SK-N-SH (cell line): Measurements from ENCODE around the gene ENTHD1.

ENCODE experiments used
- FOXJ3 ChIP-seq: sonication (generic); formaldehyde crosslinking; IDR thresholded peaks from 2 replicates; pipeline ENCODE4 v1.5.1; 2020; ENCODE audit warnings: mild to moderate bottlenecking, missing genetic modification reagents
- JUND ChIP-seq: IDR thresholded peaks from 2 replicates; pipeline ENCODE4 v1.4.0; 2012
- NRF1 ChIP-seq: IDR thresholded peaks from 2 replicates; pipeline ENCODE4 v1.6.1; 2012; ENCODE audit warnings: low read depth, mild to moderate bottlenecking, low read length
- POLR2AphosphoS5 ChIP-seq: IDR thresholded peaks from 2 replicates; pipeline ENCODE4 v1.6.1; 2012; ENCODE audit warnings: low read depth, low read length
- SIN3A ChIP-seq: IDR thresholded peaks from 2 replicates; pipeline ENCODE4 v1.6.1; 2012; ENCODE audit warnings: low read depth, mild to moderate bottlenecking, low read length, moderate library complexity, borderline replicate concordance
- TAF1 ChIP-seq: IDR thresholded peaks from 2 replicates; pipeline ENCODE4 v1.6.1; 2012; ENCODE audit warnings: low read depth, mild to moderate bottlenecking, low read length, moderate library complexity, borderline replicate concordance
- TF ChIP-seq, protein P1 (sequence below): IDR thresholded peaks from 2 replicates; pipeline ENCODE4 v1.6.1; 2012; ENCODE audit warnings: mild to moderate bottlenecking, low read depth, low read length, moderate library complexity
- TF ChIP-seq, protein P2 (sequence below): fragments of 200-600 bp; sonication (generic); IDR thresholded peaks from 2 replicates; pipeline ENCODE4 v1.6.1; 2017; ENCODE audit warnings: antibody characterized with exemption, mild to moderate bottlenecking, moderate library complexity
- TF ChIP-seq, protein P3 (sequence below): IDR thresholded peaks from 2 replicates; pipeline ENCODE4 v1.4.0; 2012; ENCODE audit warnings: low read depth

DNA sequence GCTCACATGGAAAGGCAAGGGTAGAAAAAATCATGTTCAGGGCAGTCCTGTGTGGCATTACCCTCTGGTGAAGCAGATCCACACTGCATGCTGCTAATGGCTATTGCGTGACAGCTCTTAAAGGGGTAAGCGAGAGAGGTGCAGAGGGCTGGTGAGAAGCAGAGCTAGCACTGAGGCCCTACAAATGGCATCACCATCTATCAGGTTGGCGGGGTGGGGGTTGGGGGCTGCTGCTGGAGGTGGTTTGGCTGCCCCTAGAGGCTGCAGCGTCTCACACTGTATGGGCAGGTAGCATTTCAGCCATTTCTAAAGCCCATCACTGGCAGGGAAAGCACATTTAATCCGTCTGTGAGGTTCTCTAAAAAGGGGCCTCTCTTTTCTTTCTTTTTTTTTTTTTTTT is 49.8 kb upstream of the ENTHD1 start:
- TF ChIP-seq, protein P1, sequence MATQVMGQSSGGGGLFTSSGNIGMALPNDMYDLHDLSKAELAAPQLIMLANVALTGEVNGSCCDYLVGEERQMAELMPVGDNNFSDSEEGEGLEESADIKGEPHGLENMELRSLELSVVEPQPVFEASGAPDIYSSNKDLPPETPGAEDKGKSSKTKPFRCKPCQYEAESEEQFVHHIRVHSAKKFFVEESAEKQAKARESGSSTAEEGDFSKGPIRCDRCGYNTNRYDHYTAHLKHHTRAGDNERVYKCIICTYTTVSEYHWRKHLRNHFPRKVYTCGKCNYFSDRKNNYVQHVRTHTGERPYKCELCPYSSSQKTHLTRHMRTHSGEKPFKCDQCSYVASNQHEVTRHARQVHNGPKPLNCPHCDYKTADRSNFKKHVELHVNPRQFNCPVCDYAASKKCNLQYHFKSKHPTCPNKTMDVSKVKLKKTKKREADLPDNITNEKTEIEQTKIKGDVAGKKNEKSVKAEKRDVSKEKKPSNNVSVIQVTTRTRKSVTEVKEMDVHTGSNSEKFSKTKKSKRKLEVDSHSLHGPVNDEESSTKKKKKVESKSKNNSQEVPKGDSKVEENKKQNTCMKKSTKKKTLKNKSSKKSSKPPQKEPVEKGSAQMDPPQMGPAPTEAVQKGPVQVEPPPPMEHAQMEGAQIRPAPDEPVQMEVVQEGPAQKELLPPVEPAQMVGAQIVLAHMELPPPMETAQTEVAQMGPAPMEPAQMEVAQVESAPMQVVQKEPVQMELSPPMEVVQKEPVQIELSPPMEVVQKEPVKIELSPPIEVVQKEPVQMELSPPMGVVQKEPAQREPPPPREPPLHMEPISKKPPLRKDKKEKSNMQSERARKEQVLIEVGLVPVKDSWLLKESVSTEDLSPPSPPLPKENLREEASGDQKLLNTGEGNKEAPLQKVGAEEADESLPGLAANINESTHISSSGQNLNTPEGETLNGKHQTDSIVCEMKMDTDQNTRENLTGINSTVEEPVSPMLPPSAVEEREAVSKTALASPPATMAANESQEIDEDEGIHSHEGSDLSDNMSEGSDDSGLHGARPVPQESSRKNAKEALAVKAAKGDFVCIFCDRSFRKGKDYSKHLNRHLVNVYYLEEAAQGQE = no peak
- TF ChIP-seq FOXJ3 (CRISPR knock-in tag) = no peak
- TF ChIP-seq NRF1 = no peak
- TF ChIP-seq TAF1 = no peak
- no peak for TF ChIP-seq JUND
- TF ChIP-seq, protein P2, sequence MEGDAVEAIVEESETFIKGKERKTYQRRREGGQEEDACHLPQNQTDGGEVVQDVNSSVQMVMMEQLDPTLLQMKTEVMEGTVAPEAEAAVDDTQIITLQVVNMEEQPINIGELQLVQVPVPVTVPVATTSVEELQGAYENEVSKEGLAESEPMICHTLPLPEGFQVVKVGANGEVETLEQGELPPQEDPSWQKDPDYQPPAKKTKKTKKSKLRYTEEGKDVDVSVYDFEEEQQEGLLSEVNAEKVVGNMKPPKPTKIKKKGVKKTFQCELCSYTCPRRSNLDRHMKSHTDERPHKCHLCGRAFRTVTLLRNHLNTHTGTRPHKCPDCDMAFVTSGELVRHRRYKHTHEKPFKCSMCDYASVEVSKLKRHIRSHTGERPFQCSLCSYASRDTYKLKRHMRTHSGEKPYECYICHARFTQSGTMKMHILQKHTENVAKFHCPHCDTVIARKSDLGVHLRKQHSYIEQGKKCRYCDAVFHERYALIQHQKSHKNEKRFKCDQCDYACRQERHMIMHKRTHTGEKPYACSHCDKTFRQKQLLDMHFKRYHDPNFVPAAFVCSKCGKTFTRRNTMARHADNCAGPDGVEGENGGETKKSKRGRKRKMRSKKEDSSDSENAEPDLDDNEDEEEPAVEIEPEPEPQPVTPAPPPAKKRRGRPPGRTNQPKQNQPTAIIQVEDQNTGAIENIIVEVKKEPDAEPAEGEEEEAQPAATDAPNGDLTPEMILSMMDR = no peak
- TF ChIP-seq, protein P3, sequence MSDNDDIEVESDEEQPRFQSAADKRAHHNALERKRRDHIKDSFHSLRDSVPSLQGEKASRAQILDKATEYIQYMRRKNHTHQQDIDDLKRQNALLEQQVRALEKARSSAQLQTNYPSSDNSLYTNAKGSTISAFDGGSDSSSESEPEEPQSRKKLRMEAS = no peak
- TF ChIP-seq POLR2AphosphoS5 = no peak
- no peak for TF ChIP-seq SIN3A
